Embryonic facial prominence (tissue), 1 donor: ENCODE results near the gene MYL9.

Experiments used
- DNase-seq: peaks from one replicate; pipeline ENCODE4 v3.0.0-alpha.2; 2016; ENCODE audit errors: extremely low spot score

Gene MYL9

GRCh38 chr20:36582821-36583220 is 41.5 kb downstream of the MYL9 start:
- DNase-seq = no peak

- no peak for DNase-seq
Observed at GRCh38 chr20:36584018-36584481, 42.7 kb downstream of the MYL9 start.

- no peak for DNase-seq
Observed at GRCh38 chr20:36585410-36586125, 44.2 kb downstream of the MYL9 start.

GRCh38 chr20:36587388-36588070 is 46.2 kb downstream of the MYL9 start:
- no peak for DNase-seq

- DNase-seq = no peak
Observed at GRCh38 chr20:36591281-36591680, 50.0 kb downstream of the MYL9 start.

GRCh38 chr20:36591854-36592641 is 50.7 kb downstream of the MYL9 start:
- DNase-seq = no peak

- DNase-seq = no peak
Observed at GRCh38 chr20:36593347-36593929, 52.1 kb downstream of the MYL9 start.

GRCh38 chr20:36599912-36600345 is 58.6 kb downstream of the MYL9 start:
- no peak for DNase-seq
